NCI-H1436 (cell line): Measurements from ENCODE around the gene MMEL1.
"Not testable (repeated sequence)": the region's sequence is repeated elsewhere in the genome, so short reads cannot be mapped to it uniquely, and the experiment has no call there.

ENCODE experiments used
- DNase-seq: peaks from one replicate; lab custom pipeline; 2025; lab: John Stamatoyannopoulos, UW

The MMEL1 gene

DNA sequence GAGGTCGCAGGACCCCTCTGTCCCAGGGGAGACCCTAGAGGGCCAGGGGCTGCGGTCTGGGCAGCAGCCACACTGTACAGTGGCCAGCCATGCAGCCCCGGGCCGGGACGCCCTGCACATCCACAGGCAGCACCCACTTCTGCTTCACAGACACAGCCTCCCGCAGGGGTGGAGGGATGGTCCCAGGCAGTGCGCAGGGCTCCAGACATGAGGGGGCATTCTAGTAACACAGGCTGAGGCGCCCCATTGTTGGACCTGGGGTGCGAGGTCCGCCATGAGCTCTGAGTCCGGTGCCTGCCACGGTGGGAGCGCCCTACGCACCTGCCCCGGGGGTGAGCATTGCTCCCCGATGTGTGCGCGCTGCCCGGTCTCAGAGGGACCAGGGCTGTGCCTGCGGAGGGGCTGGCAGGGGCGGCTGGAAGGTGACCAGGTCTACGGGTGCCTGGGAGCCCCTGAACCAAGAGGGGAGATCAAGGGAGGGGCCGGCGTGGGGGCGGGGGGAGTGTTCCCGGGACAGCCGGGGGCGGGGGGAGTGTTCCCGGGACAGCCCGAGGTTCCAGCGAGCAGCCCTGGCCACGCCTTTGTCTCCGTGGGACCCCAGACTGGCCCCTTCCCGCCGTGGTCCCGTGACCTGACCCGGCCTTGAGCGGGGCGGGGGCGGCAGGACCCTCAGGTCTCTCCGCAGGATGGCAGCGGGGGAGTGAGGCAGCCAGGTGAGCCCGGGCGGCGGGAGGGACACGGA lies 4.5 kb downstream of the MMEL1 start:
- no peak for DNase-seq

DNA sequence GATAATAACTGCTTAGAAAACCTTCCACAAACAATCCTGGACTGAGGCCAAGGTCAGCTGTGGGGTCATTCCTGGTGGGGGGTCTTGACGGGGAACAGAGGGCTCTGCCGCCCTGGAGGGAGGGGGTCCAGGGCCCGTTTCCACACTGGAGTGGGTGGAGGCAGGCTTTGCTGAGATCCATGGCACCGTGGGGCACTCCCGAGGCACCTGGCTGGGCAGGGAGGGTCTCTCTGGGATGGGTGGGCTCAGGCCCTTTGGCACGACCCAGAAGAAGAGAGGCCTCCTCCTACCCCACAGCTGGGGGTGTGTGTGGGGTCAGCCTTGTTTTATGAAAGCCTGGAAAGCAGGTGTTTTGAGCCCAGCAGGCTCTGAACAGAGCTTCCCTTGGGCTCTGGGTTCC lies 5.1 kb downstream of the MMEL1 start:
- no peak for DNase-seq

DNA sequence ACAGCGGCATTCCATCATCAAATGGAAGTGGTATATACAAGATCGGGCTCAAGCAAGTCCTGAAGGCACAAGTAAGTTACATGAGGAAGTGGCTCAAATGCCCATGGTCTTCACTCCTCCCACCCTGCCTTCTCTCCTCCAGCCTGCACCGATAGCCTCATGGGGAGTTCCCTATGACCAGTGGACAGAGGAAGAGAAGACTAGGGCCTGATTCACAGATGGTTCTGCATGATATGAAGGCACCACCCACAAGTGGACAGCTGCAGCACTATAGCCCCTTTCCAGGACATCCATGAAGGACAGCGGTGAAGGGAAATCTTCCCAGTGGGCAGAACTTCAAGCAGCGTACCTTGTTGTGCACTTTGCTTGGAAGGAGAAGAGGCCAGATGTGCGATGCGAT lies 7.1 kb downstream of the MMEL1 start:
- not testable (repeated sequence) for DNase-seq

DNA sequence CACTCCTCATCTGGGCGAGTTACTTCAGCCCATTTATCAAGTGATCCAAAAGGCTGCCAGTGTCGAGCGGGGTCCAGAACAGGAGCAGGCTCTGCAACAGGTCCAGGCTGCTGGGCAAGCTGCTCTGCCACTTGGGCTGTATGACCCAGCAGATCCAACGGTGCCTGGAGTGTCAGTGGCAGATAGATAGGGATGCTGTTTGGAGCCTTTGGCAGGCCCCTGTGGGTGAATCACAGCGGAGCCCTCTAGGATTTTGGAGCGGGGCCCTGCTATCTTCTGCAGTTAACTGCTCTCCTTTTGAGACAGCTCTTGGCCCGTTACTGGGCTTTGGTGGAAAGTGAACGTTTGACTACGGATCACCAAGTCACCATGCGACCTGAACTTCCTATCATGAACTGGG lies 7.5 kb downstream of the MMEL1 start:
- DNase-seq = no peak

DNA sequence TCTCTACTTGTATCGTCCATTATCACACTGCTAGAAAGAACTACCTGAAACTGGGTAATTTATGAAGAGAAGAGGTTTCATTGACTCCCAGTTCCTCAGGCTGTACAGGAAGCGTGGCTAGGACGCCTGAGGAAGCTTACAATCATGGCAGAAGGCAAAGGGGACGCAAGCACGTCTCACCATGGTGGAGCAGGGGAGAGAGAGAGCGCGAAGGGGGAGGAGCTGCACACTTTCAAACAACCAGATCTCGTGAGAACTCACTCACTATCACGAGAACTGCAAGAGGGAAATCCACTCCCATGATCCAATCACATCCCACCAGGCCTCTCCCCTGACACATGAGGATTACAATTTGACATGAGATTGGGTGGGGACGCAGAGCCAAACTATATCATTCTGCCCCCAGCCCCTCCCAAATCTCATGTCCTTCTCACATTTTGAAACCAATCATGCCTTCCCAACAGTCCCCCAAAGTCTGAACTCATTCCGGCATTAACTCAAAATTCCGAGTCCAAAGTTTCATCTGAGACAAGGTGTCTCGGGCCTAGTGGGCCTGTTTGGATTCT lies 8.0 kb downstream of the MMEL1 start:
- no peak for DNase-seq

DNA sequence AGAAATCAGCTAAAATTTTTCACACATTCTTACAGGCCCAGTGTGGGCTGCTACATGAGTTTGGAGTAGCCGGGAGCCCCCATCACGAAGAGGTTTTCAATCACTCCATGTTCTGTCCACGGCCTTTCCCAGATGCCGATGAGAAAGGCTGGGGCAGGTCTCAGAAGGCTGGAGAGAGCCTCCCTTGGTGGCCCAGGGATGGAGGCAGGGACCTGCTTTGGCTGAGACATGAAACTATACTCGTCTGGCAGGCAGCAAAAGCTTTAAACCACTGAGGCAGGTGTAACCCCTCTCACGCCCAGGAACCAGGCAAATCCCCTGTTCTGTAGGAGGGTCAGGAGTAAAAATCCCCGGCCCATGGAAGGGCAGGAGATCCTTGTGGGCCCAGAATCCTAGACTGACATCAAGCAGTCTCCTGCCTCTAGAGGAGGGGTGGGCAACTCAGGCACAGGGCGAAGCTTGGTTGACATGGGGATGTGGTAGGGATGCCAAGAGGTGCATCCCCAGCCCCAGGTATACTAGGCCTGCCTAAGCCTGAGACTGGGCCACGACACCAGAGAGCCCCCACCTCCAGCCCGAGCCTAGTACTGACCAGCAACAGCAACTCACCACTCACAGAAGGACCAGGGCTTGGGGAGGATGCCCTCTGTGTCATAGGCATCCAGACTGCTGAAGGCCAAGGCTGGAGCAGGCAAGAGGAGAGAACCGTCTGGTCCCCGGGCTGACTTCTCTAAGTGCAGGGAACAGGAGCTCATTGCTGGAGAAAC lies 9.1 kb downstream of the MMEL1 start:
- no peak for DNase-seq

DNA sequence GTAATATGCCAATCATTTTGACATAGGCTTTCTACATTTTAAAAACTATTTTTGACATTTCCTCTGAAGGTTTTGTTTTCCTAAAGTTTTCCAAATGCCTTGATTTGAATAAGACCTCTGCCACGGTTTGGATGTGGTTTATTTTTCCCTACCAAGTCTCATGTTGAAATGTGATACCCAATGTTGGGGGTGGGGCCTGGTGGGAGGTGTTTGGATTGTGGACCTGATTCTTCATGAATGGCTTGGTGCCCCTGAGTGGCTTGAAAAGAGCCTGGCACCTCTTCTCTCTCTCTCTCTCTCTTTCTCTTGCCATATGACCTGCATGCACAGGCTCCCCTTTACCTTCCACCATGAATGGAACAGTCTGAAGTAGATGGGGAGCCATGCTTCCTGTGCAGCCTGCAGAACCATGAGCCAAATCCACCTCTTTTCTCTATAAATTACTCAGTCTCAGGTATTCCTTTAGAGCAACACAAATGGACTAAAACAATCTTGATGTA lies 14.8 kb downstream of the MMEL1 start:
- no peak for DNase-seq

DNA sequence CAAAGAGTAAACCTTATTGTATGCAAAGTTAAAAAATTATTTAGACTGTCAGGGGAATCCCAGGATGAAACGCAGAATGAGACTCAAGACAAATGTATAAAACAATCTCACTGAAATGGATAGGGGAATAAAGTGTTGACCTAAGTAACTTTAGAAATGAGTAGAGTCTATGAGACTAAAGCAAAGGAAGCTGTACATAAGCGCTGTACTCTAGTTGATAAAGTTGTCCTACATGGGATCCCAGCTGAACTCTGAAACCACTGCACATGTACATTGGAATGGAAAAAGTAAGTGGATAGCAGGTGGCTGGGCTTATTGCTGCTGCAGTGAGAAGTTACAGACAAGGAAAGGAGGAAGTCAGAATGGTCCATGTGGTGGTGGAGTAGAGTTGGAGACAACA lies 18.7 kb downstream of the MMEL1 start:
- no peak for DNase-seq

DNA sequence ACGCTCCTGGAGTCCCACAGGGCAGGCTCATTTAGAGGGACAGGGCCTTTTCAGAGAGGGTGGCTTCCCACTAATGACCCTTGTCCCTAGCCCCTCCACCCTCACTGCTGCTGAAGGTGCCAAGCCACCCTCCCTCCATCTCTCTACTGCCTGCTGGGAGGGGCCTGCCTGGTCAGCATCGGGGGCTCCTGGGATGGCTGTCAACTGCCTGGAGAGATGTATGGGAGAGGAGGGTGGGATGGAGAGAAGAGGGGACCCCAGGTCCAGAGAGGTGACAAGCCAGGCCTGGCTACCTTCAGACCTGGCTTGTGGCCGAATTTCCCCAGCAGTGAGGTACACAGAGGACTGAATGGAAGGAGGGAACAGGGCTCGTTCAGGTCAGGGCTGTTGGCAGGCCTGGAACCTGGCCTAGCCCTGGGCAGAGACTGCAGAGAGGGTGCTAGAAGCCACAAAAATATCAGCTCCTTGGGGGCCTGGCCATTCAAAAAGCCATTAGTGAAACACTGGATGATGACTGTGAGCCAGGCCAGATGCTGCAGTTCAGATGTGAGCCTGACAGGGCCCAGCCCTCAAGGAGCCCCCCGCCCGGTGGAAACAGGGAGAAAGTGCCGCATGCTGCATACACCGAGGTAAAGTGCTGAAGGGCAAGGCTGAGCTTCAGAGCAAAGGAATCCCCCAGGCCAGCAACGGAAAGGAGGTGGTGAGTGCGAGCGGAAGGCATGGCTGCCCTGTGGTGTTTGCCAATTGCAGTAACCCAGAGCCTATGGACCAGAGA lies 20.0 kb downstream of the MMEL1 start:
- DNase-seq = no peak

DNA sequence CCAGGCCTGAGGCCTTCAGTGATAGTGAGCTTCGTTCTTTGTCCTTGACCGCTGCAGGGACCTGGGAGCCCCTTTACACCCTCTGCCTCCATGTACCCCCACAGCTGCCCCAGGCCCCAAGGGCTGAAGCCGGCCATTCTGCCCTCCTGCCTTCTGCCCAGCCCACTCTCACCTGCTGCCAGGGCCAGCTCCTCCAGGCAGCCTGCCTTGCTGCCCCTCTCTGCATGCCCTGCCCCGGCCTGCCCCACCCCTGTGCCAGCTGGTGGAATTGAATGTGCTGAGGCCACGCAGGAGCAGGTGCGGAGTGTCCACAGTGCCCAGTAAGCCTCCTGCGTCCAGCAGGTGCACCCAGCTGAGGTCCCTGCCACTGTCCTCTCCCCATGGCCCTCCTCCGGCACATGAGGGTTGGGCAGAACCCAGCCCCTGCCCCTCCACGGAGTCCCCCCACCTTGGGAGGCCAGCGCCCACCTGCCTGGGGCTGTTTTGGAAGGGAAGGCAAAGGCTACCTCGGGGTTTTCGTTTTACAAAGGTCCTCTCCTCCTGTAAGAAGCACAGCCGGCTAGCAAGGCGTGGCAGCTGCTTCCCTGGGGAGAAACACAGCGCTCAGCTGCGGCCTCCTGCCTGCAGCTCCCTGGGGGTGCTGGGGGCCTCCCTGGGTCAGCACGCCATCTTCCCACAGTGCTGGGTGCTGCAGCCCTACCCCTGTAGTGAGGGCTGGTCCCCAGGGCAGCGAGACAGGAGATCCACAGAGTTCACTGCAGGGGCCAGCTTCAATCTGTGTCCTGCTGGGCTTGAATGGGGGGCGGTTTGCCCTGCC lies 21.0 kb downstream of the MMEL1 start:
- DNase-seq = peak; percentile 32

DNA sequence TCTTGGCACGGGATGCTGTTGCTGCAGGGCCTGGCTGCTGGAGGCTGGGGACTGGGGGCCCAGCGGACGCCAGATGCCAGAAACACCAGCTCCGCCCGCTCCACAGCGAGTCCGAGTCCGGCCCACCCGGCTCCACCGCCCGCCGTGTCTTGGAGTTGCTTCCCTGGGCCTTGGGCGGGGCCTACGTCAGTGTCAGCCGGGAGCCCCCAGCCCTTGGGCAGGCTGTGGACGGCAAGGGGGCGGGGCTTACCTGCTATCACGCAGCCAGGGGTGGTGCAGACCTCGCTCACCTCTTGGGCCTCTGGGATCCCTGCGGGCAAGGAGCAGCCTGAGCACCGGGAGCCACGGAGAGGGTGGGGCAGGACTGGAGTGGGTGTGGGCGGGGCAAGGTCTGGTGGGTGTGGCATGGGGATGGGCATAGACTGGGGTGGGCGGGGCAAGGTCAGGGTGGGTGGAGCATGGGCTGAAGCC lies 21.8 kb downstream of the MMEL1 start:
- no peak for DNase-seq

DNA sequence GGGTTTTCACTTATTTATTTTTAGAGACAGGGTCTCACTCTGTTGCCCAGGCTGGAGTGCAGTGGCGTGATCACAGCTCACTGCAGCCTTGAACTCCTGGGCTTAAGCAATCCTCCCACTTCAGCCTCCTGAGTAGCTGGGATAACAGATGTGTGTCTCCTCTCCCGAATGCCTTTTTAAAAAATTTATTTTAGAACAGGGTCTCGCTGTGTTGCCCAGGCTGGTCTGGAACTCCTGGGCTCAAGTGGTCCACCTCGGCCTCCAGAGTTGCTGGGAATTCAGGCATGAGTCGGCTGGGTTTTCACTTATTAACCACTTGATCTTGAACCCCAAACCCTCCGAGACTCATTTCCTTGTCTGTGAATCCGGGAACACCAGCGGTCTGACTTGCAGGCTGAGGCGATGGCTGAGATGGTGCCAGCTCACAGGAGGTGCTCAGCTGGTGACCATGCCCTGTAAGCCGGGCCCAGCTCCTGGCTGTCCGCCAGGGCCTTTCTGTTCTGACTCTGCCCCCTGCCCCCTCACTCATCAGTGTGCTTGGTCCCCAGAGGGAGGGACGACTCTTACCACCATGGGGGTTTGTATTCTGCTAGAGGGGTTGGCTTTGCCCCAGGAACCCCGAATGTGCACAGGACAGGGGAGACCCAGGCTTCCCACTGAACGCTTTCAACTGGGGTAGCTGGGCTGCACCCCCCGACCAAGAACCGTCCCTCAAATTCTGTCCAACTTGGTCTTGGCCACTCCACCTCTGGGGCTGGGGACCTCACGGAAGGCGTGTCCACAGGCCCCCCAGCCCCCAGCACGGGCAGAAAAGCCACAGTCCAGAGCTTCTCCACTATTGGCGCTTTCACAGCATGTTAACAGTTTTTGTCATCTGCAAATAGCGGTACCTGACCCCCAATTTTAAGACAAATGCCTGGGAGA lies 22.5 kb downstream of the MMEL1 start:
- no peak for DNase-seq

DNA sequence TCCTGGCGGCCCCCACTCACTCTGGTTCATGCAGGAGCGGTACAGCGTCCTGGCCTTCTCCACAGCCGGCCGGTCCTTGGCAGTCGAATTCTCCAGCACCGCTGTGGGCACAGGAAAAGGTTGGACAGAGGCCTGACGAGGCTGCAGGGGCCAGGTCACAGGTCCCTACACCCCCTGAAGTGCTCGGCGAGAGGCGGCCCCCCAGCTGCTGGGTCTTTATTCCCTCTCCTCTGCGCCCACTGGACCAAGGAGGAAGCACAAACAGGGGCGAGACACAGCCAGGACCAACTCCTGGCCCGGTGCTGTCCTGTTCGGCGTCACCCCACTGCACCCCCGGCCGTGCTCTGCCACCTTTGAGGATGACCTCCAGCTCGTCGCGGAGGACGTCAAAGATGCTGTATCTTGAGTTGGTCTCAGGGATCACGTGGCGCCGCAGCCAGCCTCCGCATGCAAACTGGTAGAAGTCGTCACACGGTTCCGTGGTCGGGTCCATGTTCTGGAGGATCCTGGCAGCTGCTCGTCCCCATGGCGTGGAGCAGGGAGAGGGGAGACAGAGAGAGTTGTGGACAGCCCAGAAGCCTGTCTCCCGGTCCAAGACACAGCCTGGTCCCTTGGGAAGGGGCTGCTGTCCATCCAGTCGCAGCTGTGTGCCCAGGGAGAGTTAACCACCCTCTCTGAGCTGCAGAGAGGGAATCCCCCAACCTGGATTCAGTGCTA lies 23.3 kb downstream of the MMEL1 start:
- no peak for DNase-seq

DNA sequence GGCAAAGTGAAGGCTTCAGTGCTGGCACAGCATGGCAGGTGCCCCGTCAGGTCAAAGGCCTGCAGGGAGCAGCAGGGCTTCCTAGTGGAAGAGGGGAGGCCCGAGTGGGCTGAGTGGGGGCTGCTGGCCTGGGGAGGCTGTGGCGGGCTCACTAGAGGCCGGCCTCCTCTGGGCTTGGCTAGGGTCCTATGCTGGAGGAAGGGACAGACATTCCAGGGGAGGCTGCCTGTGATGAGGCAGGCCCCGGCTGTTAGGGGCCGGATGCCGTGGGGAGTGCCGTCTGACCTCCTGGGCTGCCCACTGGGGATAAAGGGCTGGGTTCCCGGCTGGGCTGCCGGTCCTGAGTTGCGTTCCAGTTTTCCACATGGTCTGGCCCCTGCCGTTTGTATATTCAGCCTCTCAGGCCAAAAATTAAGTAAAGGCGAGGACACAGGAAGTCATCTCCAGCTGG lies 25.1 kb downstream of the MMEL1 start:
- DNase-seq = no peak

DNA sequence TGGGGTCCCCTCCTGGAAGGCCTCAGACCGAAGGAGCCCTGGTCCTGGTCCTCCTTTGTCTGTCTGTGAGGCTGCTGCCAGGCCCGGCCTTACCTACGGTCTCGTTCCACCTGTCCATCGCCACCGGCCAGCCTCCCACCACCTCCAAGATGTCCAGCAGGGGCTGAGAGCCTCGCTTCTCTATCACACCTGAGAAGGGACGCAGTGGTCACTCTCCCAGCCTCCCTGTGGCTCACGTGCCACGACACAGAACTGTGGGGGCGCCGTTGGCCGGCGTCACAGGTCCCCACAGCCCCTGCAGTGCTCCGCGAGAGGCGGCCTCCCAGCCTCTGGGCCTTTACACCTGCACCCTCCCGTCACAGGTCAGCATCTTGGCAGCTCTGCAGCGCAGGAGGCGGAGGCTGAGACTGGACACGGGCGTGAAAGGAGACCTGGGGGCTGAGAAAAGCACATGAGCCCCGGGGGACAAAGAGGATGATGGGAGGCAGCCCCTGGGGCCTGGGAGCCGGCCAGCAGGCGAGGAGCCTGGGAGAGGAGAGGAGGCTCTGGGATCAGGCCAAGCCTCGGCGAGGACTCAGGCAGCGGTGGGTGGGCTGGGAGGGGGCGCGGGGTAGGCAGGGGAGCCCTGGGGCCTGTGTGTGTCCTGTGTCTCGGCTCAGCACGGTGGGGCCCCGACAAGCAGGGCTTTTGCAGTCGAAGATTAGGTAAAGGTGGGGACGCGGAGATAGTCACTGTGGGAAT lies 25.8 kb downstream of the MMEL1 start:
- no peak for DNase-seq

DNA sequence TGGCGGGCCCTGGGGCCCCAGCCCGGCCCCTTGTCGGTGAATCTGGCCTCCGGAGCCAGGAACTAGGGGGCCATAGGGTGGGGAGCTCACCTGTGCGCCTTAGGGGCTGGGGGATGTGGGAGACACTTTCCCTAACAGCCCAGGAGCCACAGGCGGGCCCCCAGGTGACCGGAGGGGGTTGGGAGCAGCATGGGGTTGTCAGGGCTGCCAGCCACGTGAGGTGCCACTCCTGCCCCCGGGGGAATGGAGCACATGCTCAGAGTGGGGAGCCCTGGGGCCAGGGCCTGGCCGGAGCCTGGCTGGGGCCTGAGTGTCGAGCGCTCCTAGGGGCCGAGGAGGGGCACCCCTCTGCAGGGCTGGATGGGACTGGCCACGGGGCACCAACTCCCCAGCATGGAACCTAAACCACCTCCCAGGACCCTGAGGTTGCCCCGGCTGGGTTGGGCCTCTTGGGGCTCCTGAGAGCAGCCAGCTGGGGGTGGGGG lies 26.4 kb downstream of the MMEL1 start:
- DNase-seq = no peak

DNA sequence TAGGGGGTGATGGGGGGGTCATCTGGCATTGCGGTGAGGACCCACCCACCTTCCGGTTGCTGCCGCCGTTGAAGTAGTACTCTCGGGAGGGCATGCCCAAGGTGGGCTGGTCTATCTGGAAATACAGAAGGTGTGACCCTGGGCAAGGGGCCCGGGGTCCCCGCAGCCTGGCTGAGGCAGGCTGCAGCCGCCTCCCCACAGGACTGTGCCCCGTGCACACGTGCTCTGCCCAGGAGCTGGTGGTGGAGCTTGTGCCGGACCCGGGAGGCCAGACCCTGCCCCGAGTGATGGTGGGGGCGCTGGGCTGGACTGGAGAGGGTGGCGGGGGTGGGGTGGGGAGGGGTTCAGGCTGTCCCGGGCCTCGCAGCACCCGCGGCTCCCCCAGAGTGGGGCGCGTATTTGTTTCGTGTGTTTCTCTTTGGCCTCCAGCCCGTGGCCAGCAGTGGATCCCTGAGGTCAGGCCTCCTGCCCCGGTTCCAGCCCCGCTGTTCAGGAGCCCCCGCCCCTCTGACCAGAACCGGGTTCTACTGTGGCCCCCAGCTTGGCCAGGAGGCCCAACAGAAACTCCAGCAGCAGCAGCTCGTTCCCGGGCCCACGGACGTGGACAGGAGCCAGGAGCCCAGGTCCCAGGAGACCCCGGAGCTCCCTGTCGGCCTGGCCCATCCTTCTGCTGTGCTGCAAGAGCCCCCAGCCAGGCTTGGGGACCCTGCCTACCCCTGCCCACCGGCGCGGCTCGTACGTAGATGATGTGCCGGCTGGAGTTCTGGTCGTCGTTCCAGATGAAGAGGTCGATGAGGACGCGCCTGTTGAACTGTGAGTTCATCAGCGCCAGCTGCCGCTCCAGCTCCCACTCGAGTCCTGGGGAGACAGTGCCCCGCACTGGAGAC lies 27.1 kb downstream of the MMEL1 start:
- DNase-seq = no peak
